BLaER1 treated with 17β-estradiol and CSF1 and Interleukin-3, amounts not matched to agents 10 nM and 100 nM (cell line): ENCODE measurements around the gene CDH16.
A peak's percentile ranks its signal among the peaks of the same experiment; 100 is the strongest.

ENCODE experiments used
- H3K27ac ChIP-seq, 11 experiments: shearing (Covaris generic); formaldehyde crosslinking; 2 replicates each; pipeline ENCODE4 v1.8.1; 2022
- H3K27me3 ChIP-seq, 11 experiments: shearing (Covaris generic); formaldehyde crosslinking; 2 replicates each; pipeline ENCODE4 v1.8.1; 2022
- H3K36me3 ChIP-seq, 11 experiments: shearing (Covaris generic); formaldehyde crosslinking; 2 replicates each; pipeline ENCODE4 v1.8.1; 2022
- H3K4me1 ChIP-seq, 10 experiments: shearing (Covaris generic); formaldehyde crosslinking; 2 replicates each; pipeline ENCODE4 v1.8.1; 2022
- H3K4me2 ChIP-seq, 11 experiments: shearing (Covaris generic); formaldehyde crosslinking; 2 replicates each; pipeline ENCODE4 v1.8.1; 2022
- H3K4me3 ChIP-seq, 10 experiments: shearing (Covaris generic); formaldehyde crosslinking; 2 replicates each; pipeline ENCODE4 v1.8.1; 2022
- H3K9ac ChIP-seq, 11 experiments: shearing (Covaris generic); formaldehyde crosslinking; 2 replicates each; pipeline ENCODE4 v1.8.1; 2022
- H3K9me3 ChIP-seq, 11 experiments: shearing (Covaris generic); formaldehyde crosslinking; replicated peaks in 1 of 11; 2 replicates each; pipeline ENCODE4 v1.8.1; 2022
- H4K20me1 ChIP-seq, 11 experiments: shearing (Covaris generic); formaldehyde crosslinking; 2 replicates each; pipeline ENCODE4 v1.8.1; 2022
- Cebpa-rat ChIP-seq, 11 experiments: shearing (Covaris generic); IDR thresholded peaks; 2 replicates each; pipeline ENCODE4 v1.8.1; 2022

Gene CDH16

DNA sequence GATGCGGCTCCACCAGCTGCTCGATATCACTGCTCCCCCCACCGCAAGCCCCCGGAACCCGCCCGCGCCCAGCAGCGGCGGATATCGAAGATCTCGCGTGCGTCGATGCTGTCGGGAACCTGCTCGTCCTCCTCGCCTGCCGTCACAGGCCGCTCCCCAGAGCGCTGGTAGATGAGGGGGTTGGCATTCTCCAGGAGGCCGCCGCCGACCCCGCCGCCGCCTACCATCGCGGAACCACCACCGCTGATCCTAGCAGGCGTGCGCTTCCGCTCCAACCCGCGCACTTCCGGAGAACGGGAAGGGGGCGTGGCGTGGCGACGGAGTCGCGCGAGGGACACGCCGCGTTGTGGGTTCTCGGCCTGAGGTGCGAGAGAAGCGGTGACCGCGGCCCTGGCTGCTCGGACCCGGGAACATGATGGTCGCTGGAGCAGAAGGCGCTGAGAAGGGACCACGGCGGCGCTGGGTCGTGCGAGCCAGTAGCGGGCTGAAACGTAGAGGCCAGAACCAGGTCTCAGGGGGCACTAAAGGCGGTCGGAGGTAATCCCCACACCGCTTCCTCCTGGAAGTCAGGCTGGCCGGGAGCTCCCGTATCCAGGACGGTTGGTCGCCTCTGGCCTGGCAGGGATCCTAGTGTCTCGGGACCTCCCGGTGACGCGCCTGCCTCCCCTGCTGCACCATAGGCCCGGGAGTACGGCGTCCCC lies 15.6 kb upstream of the CDH16 start, which contains the start of gene CIAO2B:
Gene CIAO2B, minus strand, starts transcription at position 265 of the 701 bp plus-strand sequence. Its CDS starts 38 bp downstream, at position 227.
- no peaks in the 10 kb centered on the region for H3K9me3 ChIP-seq
- H3K4me2 ChIP-seq = peak within 1 kb of the TSS; percentile 93 to 100 (median 99)
- peaks cover 29 to 65% (median 47%) of the 10 kb centered on the region in 11 experiments for H3K36me3 ChIP-seq
- H3K27ac ChIP-seq = peak within 1 kb of the TSS; percentile 85 to 97 (median 93)
- TF ChIP-seq Cebpa-rat (IDR thresholded peaks at IDR 0.05) = no peak
- H3K9ac ChIP-seq = peak within 1 kb of the TSS; percentile 87 to 99 (median 95)
- peaks cover 46 to 54% (median 49%) of the 10 kb centered on the region in 10 experiments for H3K4me1 ChIP-seq
- peak within 1 kb of the TSS; percentile 76 to 100 (median 89) for H3K4me3 ChIP-seq
- peaks cover 38 to 69% (median 53%) of the 10 kb centered on the region in 11 experiments; a peak in 20 of 22 replicates for H4K20me1 ChIP-seq
- H3K27me3 ChIP-seq = no peaks in the 10 kb centered on the region

- Histone ChIP-seq H3K27ac (peak overlapping the region; percentile 85 to 97 (median 93)), H4K20me1 (peaks cover 34 to 64% (median 48%) of the 10 kb centered on the region in 11 experiments; a peak in 20 of 22 replicates), H3K9ac (peak overlapping the region; percentile 87 to 99 (median 95)), H3K4me1 (peaks cover 48 to 56% (median 52%) of the 10 kb centered on the region in 10 experiments), H3K4me3 (peak overlapping the region; percentile 76 to 100 (median 89)), H3K27me3 (no peaks in the 10 kb centered on the region), H3K9me3 (no peaks in the 10 kb centered on the region), H3K4me2 (peak overlapping the region; percentile 93 to 100 (median 99)), H3K36me3 (peaks cover 24 to 59% (median 42%) of the 10 kb centered on the region in 11 experiments)
- no peak for TF ChIP-seq Cebpa-rat (IDR thresholded peaks at IDR 0.05)
Observed at GRCh38 chr16:66933776-66934137, 15.1 kb upstream of the CDH16 start.

DNA sequence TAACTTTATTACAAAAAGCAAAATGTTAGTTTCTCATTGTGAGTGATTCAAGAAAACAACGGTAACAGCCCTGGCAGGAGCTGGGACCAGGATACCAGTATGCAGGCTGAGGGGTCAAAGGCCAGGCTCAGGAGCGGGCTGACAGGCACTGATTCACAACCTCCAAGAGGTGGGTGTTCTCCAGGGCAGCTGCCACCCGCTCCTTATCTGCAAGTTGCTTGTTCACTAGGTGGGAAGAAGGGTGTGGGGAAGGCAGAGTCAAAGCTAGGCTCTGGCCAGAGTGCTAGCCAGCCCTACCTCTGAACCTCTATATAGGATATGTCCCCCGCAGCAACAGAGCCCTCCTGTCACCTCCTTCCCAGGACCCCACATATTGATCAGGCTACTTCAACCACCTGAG lies 13.4 kb upstream of the CDH16 start:
- Histone ChIP-seq H4K20me1 (peaks cover 18 to 47% (median 32%) of the 10 kb centered on the region in 11 experiments; a peak in 20 of 22 replicates), H3K27me3 (peaks cover 0 to 6% (median 0%) of the 10 kb centered on the region in 11 experiments; a peak in 4 of 22 replicates), H3K9me3 (no peaks in the 10 kb centered on the region), H3K27ac (peak overlapping the region in 1 of 11 experiments; percentile 4; a peak in 1 of 22 replicates), H3K36me3 (peaks cover 15 to 42% (median 26%) of the 10 kb centered on the region in 11 experiments), H3K9ac (peak overlapping the region in 4 of 11 experiments; percentile 34 to 95 (median 92); a peak in 7 of 22 replicates), H3K4me1 (peaks cover 54 to 65% (median 60%) of the 10 kb centered on the region in 10 experiments), H3K4me3 (0 out of 20 replicates have a peak overlapping the region, but pooled peaks of 2 of the 10 experiments have one; percentile 83 to 98), H3K4me2 (peak overlapping the region; percentile 93 to 100 (median 99); a peak in 16 of 22 replicates)
- TF ChIP-seq Cebpa-rat (IDR thresholded peaks at IDR 0.05) = no peak

GRCh38 chr16:66931665-66932064 lies 13.0 kb upstream of the CDH16 start:
- Histone ChIP-seq H3K4me1 (peaks cover 54 to 65% (median 60%) of the 10 kb centered on the region in 10 experiments), H3K4me2 (0 out of 22 replicates have a peak overlapping the region, but pooled peaks of 2 of the 11 experiments have one; percentile 99 to 100), H3K4me3 (no peak overlapping the region), H3K27me3 (peaks cover 0 to 10% (median 3%) of the 10 kb centered on the region in 11 experiments; a peak in 19 of 22 replicates), H4K20me1 (peaks cover 14 to 43% (median 32%) of the 10 kb centered on the region in 11 experiments; a peak in 19 of 22 replicates), H3K9ac (no peak overlapping the region), H3K36me3 (peaks cover 15 to 39% (median 22%) of the 10 kb centered on the region in 11 experiments), H3K27ac (no peak overlapping the region), H3K9me3 (no peaks in the 10 kb centered on the region)
- no peak for TF ChIP-seq Cebpa-rat (IDR thresholded peaks at IDR 0.05)

DNA sequence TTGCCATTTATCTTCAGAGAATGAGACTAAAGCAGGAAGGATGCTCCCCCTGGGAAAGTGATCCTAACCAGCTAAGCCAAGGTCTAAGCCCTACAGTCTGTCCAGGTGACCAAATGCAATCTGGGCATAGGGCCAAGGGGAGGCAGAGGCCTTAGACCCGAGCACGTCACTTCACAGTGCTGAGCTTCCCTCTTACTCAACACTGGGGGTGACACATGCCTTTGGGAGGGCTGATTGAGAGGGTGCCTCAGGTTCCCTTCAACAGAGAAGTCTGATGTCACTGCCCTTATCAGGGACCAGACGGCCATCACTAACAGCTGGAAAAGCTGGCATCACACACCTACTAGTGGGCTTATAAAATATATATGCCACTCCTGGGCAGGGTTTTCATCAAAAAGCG lies 11.5 kb upstream of the CDH16 start:
- Histone ChIP-seq H3K4me3 (no peak overlapping the region), H3K27ac (no peak overlapping the region), H3K9ac (0 out of 22 replicates have a peak overlapping the region, but pooled peaks of 2 of the 11 experiments have one; percentile 8 to 15), H3K36me3 (peaks cover 15 to 30% (median 21%) of the 10 kb centered on the region in 11 experiments; a peak in 21 of 22 replicates), H3K27me3 (peaks cover 14 to 25% (median 18%) of the 10 kb centered on the region in 11 experiments), H3K9me3 (no peaks in the 10 kb centered on the region), H3K4me2 (no peak overlapping the region), H3K4me1 (peaks cover 54 to 65% (median 60%) of the 10 kb centered on the region in 10 experiments), H4K20me1 (peaks cover 0 to 28% (median 19%) of the 10 kb centered on the region in 11 experiments; a peak in 13 of 22 replicates)
- TF ChIP-seq Cebpa-rat (IDR thresholded peaks at IDR 0.05) = no peak

- Histone ChIP-seq H4K20me1 (peaks cover 0 to 34% (median 19%) of the 10 kb centered on the region in 11 experiments; a peak in 11 of 22 replicates), H3K36me3 (peaks cover 15 to 30% (median 21%) of the 10 kb centered on the region in 11 experiments; a peak in 21 of 22 replicates), H3K27me3 (peaks cover 27 to 36% (median 30%) of the 10 kb centered on the region in 11 experiments), H3K27ac (peak overlapping the region in 2 of 11 experiments; percentile 78 to 84; a peak in 4 of 22 replicates), H3K4me3 (no peak overlapping the region), H3K4me1 (peaks cover 65 to 77% (median 71%) of the 10 kb centered on the region in 10 experiments), H3K9me3 (no peaks in the 10 kb centered on the region), H3K9ac (no peak overlapping the region), H3K4me2 (peak overlapping the region in 10 of 11 experiments; percentile 77 to 96 (median 90); a peak in 14 of 22 replicates)
- no peak for TF ChIP-seq Cebpa-rat (IDR thresholded peaks at IDR 0.05)
Observed at GRCh38 chr16:66928702-66929388, 10.2 kb upstream of the CDH16 start.

DNA sequence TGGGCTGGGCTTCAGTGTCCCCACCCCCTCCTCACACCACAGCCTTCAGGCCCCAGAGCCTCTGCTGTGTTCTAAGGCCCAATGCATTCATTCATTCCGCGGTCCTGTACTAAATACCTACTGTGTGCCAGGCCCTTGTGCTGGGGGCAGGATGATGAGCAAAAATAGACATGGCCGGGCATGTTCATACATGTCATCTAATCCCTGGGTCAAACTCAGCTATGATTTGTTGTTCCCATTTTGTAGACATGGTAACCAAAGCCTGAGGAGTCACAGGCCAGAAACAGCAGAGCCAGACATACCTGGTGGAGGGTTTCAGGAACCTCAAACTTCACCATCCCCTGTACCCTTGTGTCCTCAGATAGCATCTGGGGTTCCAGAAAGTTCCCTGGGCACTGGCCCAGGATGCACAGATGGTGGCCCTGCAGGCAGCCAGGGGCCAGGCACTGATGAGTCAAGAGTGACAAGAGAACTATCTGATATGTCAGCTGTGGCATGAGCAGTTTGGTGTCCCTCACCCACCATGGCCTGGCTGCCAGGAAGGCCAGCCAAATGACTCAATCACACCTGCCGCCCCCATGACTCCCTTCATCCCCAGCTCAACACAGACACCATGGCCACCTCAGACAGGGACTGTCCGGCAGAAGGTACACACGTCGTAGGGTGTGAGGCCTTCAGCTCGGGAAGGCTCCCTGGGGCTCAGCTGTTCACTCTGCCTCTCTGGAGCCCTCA lies 9.4 kb upstream of the CDH16 start:
- no peaks in the 10 kb centered on the region for H3K9me3 ChIP-seq
- peak overlapping the region; percentile 77 to 97 (median 92); a peak in 21 of 22 replicates for H3K4me2 ChIP-seq
- H3K27ac ChIP-seq = peak overlapping the region in 5 of 11 experiments; percentile 9 to 84 (median 65); a peak in 8 of 22 replicates
- peaks cover 29 to 38% (median 34%) of the 10 kb centered on the region in 11 experiments for H3K27me3 ChIP-seq
- no peak overlapping the region for H3K4me3 ChIP-seq
- H3K9ac ChIP-seq = peak overlapping the region in 1 of 11 experiments; percentile 44; a peak in 1 of 22 replicates
- peaks cover 15 to 30% (median 21%) of the 10 kb centered on the region in 11 experiments; a peak in 21 of 22 replicates for H3K36me3 ChIP-seq
- peaks cover 0 to 37% (median 12%) of the 10 kb centered on the region in 11 experiments; a peak in 11 of 22 replicates for H4K20me1 ChIP-seq
- TF ChIP-seq Cebpa-rat (IDR thresholded peaks at IDR 0.05) = no peak
- H3K4me1 ChIP-seq = peaks cover 65 to 79% (median 72%) of the 10 kb centered on the region in 10 experiments
